Measurements from ENCODE around the gene SIAE. TPM values are rescaled to one million over a fixed set of nuclear protein-coding genes. Genes with fewer than 3 reads are reported as not detected.

SIAE gene
- total RNA-seq, 2 donors from 2014 or later: 128 to 236 TPM

- no peaks in the 10 kb centered on the region for H3K4me1 ChIP-seq
- no peak overlapping the region for H3K9ac ChIP-seq (ENCODE audit: low read depth in 2 of 2, low read length in 2 of 2)
- TF ChIP-seq CTCF (IDR thresholded peaks at IDR 0.05): no peak
- H3K27ac ChIP-seq: no peak overlapping the region
- DNase-seq: no peak
- H3K27me3 ChIP-seq: no peaks in the 10 kb centered on the region
- no peaks in the 10 kb centered on the region for H3K9me3 ChIP-seq
- intact Hi-C loops (cut with DNase I): loop anchor here (5.0 kb wide), 1 partner anchor 197 kb away; no protein-coding TSS in a partner anchor
- H3K36me3 ChIP-seq: no peaks in the 10 kb centered on the region
- H3K4me3 ChIP-seq: no peak overlapping the region
Observed at GRCh38 chr11:124640666-124641065, 32.9 kb downstream of the SIAE start.

GRCh38 chr11:124639186-124639585 lies 34.4 kb downstream of the SIAE start:
- intact Hi-C loops (cut with DNase I): no loop called here
- Histone ChIP-seq H3K36me3 (peaks cover under 1% of the 10 kb centered on the region), H3K27me3 (no peaks in the 10 kb centered on the region), H3K27ac (no peak overlapping the region), H3K4me1 (no peaks in the 10 kb centered on the region), H3K9me3 (no peaks in the 10 kb centered on the region), H3K9ac (ENCODE audit: low read depth in 2 of 2, low read length in 2 of 2) (no peak overlapping the region), H3K4me3 (no peak overlapping the region)
- DNase-seq: no peak
- no peak for TF ChIP-seq CTCF (IDR thresholded peaks at IDR 0.05)

- Histone ChIP-seq H3K9me3 (no peaks in the 10 kb centered on the region), H3K4me3 (no peak overlapping the region), H3K36me3 (peaks cover 6% of the 10 kb centered on the region), H3K27ac (no peak overlapping the region), H3K27me3 (no peaks in the 10 kb centered on the region), H3K4me1 (no peaks in the 10 kb centered on the region), H3K9ac (ENCODE audit: low read depth in 2 of 2, low read length in 2 of 2) (no peak overlapping the region)
- no peak for TF ChIP-seq CTCF (IDR thresholded peaks at IDR 0.05)
- intact Hi-C loops (cut with DNase I): no loop called here
- no peak for DNase-seq
Observed at GRCh38 chr11:124638500-124638899, 35.0 kb downstream of the SIAE start.

- Histone ChIP-seq H3K27ac (no peak overlapping the region), H3K27me3 (no peaks in the 10 kb centered on the region), H3K4me1 (no peaks in the 10 kb centered on the region), H3K4me3 (no peak overlapping the region), H3K9ac (ENCODE audit: low read depth in 2 of 2, low read length in 2 of 2) (no peak overlapping the region), H3K36me3 (peaks cover 21% of the 10 kb centered on the region), H3K9me3 (no peaks in the 10 kb centered on the region)
- DNase-seq: no peak
- intact Hi-C loops (cut with DNase I): no loop called here
- no peak for TF ChIP-seq CTCF (IDR thresholded peaks at IDR 0.05)
Observed at GRCh38 chr11:124635932-124636331, 37.6 kb downstream of the SIAE start.

GRCh38 chr11:124633355-124633754 lies 40.2 kb downstream of the SIAE start:
- Histone ChIP-seq H3K27me3 (no peaks in the 10 kb centered on the region), H3K9me3 (no peaks in the 10 kb centered on the region), H3K4me1 (no peaks in the 10 kb centered on the region), H3K27ac (no peak overlapping the region), H3K9ac (ENCODE audit: low read depth in 2 of 2, low read length in 2 of 2) (no peak overlapping the region), H3K4me3 (no peak overlapping the region), H3K36me3 (peaks cover 24% of the 10 kb centered on the region)
- DNase-seq: no peak
- no peak for TF ChIP-seq CTCF (IDR thresholded peaks at IDR 0.05)
- intact Hi-C loops (cut with DNase I): no loop called here

GRCh38 chr11:124629961-124630360 lies 43.6 kb downstream of the SIAE start:
- H3K27me3 ChIP-seq: no peaks in the 10 kb centered on the region
- intact Hi-C loops (cut with DNase I): no loop called here
- DNase-seq: no peak
- no peak overlapping the region for H3K4me3 ChIP-seq
- H3K9ac ChIP-seq (ENCODE audit: low read depth in 2 of 2, low read length in 2 of 2): no peak overlapping the region
- peaks cover 24% of the 10 kb centered on the region for H3K36me3 ChIP-seq
- no peak overlapping the region for H3K27ac ChIP-seq
- H3K9me3 ChIP-seq: no peaks in the 10 kb centered on the region
- H3K4me1 ChIP-seq: no peaks in the 10 kb centered on the region
- no peak for TF ChIP-seq CTCF (IDR thresholded peaks at IDR 0.05)

Data from colonic mucosa (tissue), 4 donors.